Fibroblast of the aortic adventitia (primary cell): Measurements from ENCODE around the gene PLCD1. TPM values are rescaled to one million over a fixed set of nuclear protein-coding genes. Genes with fewer than 3 reads are reported as not detected.
"Not testable (repeated sequence)": the region's sequence is repeated elsewhere in the genome, so short reads cannot be mapped to it uniquely, and the experiment has no call there.

Source experiments
- DNase-seq: peaks from one replicate; pipeline ENCODE4 v3.0.0-alpha.2; 2010; ENCODE audit warnings: low read depth
- H3K4me3 ChIP-seq: 2 replicates; pipeline ENCODE4 v1.5.1; 2011; ENCODE audit warnings: low read depth, mild to moderate bottlenecking, control low read depth, low read length, moderate library complexity
- total RNA-seq: library from RNA; depleted of rRNA; stranded (reverse); fragments of >200 nt; gene quantifications from 2 replicates; pipeline ENCODE4 v1.2.3, GENCODE V29; 2012; ENCODE audit warnings: low replicate concordance
- TF ChIP-seq, protein P1 (sequence below): IDR thresholded peaks from 2 replicates; pipeline ENCODE4 v1.5.1; 2011; ENCODE audit warnings: mild to moderate bottlenecking, low read length, control low read depth, inconsistent platforms; ENCODE audit not compliant: insufficient read depth

The PLCD1 gene
- total RNA-seq, 1 donor, result 28.3 TPM

DNA sequence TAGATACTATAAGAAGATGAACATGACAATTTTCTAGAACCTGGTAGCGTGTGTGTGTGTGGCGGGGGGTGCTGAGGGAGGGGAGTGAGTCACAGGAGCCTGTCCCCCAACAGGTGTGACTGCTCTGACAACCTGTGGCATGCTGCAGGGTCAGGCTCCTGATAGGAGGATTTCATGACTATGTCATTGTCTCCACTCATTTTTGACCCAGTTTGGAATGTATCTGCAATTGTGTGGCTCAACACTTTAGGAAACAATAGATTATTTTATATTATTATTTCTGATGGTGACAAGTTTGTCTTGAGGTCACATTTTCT is 48.1 kb downstream of the PLCD1 start:
- TF ChIP-seq, protein P1, sequence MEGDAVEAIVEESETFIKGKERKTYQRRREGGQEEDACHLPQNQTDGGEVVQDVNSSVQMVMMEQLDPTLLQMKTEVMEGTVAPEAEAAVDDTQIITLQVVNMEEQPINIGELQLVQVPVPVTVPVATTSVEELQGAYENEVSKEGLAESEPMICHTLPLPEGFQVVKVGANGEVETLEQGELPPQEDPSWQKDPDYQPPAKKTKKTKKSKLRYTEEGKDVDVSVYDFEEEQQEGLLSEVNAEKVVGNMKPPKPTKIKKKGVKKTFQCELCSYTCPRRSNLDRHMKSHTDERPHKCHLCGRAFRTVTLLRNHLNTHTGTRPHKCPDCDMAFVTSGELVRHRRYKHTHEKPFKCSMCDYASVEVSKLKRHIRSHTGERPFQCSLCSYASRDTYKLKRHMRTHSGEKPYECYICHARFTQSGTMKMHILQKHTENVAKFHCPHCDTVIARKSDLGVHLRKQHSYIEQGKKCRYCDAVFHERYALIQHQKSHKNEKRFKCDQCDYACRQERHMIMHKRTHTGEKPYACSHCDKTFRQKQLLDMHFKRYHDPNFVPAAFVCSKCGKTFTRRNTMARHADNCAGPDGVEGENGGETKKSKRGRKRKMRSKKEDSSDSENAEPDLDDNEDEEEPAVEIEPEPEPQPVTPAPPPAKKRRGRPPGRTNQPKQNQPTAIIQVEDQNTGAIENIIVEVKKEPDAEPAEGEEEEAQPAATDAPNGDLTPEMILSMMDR, result no peak
- H3K4me3 ChIP-seq, result no peak overlapping the region
- no peak for DNase-seq

DNA sequence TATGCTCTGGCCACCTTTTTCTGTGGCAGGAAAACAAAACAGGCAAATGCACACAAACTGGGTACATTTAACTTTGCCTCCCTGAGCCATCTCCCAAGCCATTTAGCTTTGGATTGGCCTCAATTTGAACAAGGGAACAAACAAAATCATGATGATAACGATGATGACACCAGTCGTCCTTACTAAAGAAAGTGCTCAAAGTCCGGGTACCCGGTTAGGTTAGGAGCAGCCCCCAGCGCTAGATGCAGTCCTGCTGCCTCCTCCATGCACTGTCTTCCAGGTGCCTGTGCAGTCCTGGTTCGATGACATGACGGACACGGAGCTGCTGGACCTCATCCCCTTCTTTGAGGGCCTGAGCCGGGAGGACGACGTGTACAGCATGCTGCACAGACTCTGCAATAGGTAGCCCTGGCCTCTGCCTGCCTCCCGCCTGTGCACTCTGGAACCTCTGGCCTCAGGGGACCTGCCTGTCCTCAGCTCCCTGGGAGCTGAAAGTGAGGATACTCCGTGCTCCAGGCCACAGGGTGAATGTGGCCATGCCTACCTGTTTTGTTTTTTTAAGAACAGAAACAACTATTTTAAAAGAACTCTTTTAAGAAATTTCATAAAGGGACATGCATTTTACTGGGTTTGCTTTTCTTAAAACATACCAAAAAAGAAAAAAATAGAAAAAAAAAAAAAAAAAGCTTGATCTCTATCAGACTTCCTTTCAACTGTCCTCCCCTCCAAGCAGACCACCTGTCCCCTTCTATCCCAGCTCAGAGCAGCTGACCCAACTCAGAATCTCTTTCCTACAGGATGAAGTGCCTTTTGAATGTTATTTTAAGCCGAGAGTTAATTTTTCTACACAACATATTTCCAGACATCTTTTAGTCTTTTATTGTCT is 48.7 kb downstream of the PLCD1 start:
- no peak overlapping the region for H3K4me3 ChIP-seq
- DNase-seq, result no peak
- TF ChIP-seq, protein P1, result no peak

- TF ChIP-seq, protein P1, result no peak
- no peak for DNase-seq
- H3K4me3 ChIP-seq, result no peak overlapping the region
Observed at GRCh38 chr3:37979541-37980461, 49.6 kb downstream of the PLCD1 start.

GRCh38 chr3:37974121-37975083 is 55.0 kb downstream of the PLCD1 start:
- no peak overlapping the region for H3K4me3 ChIP-seq
- TF ChIP-seq, protein P1, result peak; percentile 79
- peak; percentile 60 for DNase-seq

- no peak overlapping the region for H3K4me3 ChIP-seq
- TF ChIP-seq, protein P1, result no peak
- DNase-seq, result no peak
Observed at GRCh38 chr3:37973246-37974054, 56.0 kb downstream of the PLCD1 start.

GRCh38 chr3:37972056-37972455 is 57.4 kb downstream of the PLCD1 start:
- DNase-seq, H3K4me3 ChIP-seq: not testable (repeated sequence)
